ENCODE measurements around the gene CLIC6.
"Not testable (repeated sequence)": the region's sequence is repeated elsewhere in the genome, so short reads cannot be mapped to it uniquely, and the experiment has no call there.

The CLIC6 gene

GRCh38 chr21:34653522-34653921, 15.3 kb upstream of the CLIC6 start:
- no peak for DNase-seq (ENCODE audit: low read depth)

- DNase-seq (ENCODE audit: low read depth): no peak
Observed at GRCh38 chr21:34661848-34662247, 6.9 kb upstream of the CLIC6 start.

GRCh38 chr21:34667761-34668160, 1.0 kb upstream of the CLIC6 start:
- no peak for DNase-seq (ENCODE audit: low read depth)

- DNase-seq (ENCODE audit: low read depth): no peak
Observed at GRCh38 chr21:34669149-34669879, 520 bp downstream of the CLIC6 start.

GRCh38 chr21:34669880-34670219, 1.1 kb downstream of the CLIC6 start:
- DNase-seq (ENCODE audit: low read depth): not testable (repeated sequence)

GRCh38 chr21:34670220-34670961, 1.6 kb downstream of the CLIC6 start:
- DNase-seq (ENCODE audit: low read depth): no peak

GRCh38 chr21:34670962-34671348, 2.2 kb downstream of the CLIC6 start:
- DNase-seq (ENCODE audit: low read depth): no peak

- no peak for DNase-seq (ENCODE audit: low read depth)
Observed at GRCh38 chr21:34671462-34671861, 2.7 kb downstream of the CLIC6 start.

- DNase-seq (ENCODE audit: low read depth): no peak
Observed at GRCh38 chr21:34671891-34672290, 3.1 kb downstream of the CLIC6 start.

GRCh38 chr21:34673006-34673405, 4.2 kb downstream of the CLIC6 start:
- no peak for DNase-seq (ENCODE audit: low read depth)

- DNase-seq (ENCODE audit: low read depth): no peak
Observed at GRCh38 chr21:34674468-34674867, 5.7 kb downstream of the CLIC6 start.

- no peak for DNase-seq (ENCODE audit: low read depth)
Observed at GRCh38 chr21:34675871-34676270, 7.1 kb downstream of the CLIC6 start.

GRCh38 chr21:34679051-34679450, 10.3 kb downstream of the CLIC6 start:
- no peak for DNase-seq (ENCODE audit: low read depth)

GRCh38 chr21:34684174-34684876, 15.5 kb downstream of the CLIC6 start:
- no peak for DNase-seq (ENCODE audit: low read depth)

- DNase-seq (ENCODE audit: low read depth): no peak
Observed at GRCh38 chr21:34687065-34687464, 18.3 kb downstream of the CLIC6 start.

GRCh38 chr21:34687745-34688144, 19.0 kb downstream of the CLIC6 start:
- DNase-seq (ENCODE audit: low read depth): no peak

- DNase-seq (ENCODE audit: low read depth): no peak
Observed at GRCh38 chr21:34688145-34688544, 19.4 kb downstream of the CLIC6 start.

- DNase-seq (ENCODE audit: low read depth): no peak
Observed at GRCh38 chr21:34688715-34689114, 19.9 kb downstream of the CLIC6 start.

GRCh38 chr21:34690041-34690792, 21.4 kb downstream of the CLIC6 start:
- DNase-seq (ENCODE audit: low read depth): no peak

GRCh38 chr21:34690793-34691175, 22.0 kb downstream of the CLIC6 start:
- no peak for DNase-seq (ENCODE audit: low read depth)

GRCh38 chr21:34691390-34692032, 22.7 kb downstream of the CLIC6 start:
- no peak for DNase-seq (ENCODE audit: low read depth)

- no peak for DNase-seq (ENCODE audit: low read depth)
Observed at GRCh38 chr21:34692458-34693020, 23.7 kb downstream of the CLIC6 start.
